ENCODE measurements around the gene CNGA2. TPM values are rescaled to one million over a fixed set of nuclear protein-coding genes. Genes with fewer than 3 reads are reported as not detected.

CNGA2 gene
- total RNA-seq, 4 donors from 2014 or later = not detected

DNA sequence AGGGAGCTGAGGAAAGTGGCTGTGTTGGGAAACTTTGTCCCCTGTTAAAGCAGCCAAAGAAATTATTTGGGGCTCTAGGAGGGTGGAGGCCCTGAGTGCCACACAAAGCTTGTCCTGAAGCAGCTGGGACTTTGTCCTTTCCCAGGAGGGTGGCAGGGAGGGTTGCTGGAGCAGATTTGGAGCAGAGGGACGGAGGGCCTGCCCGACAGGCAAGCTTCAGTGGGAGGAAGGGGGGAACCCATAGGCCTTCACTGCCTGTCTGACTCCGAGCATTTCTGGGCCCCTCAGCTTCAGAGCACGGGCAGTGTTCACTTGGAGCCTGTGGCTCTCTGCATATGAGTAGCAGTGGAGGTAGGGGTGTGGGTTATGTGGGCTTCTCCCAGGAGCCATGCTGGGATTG lies 7.2 kb upstream of the CNGA2 start:
- no peak for DNase-seq (ENCODE audit: low spot score in 2 of 2)
- H3K27ac ChIP-seq = no peak overlapping the region
- no peaks in the 10 kb centered on the region for H3K4me1 ChIP-seq
- no peak overlapping the region for H3K4me3 ChIP-seq
- TF ChIP-seq POLR2A (IDR thresholded peaks at IDR 0.05) (no peak), EP300 (IDR thresholded peaks at IDR 0.05) (no peak)
- TF ChIP-seq, protein P1, sequence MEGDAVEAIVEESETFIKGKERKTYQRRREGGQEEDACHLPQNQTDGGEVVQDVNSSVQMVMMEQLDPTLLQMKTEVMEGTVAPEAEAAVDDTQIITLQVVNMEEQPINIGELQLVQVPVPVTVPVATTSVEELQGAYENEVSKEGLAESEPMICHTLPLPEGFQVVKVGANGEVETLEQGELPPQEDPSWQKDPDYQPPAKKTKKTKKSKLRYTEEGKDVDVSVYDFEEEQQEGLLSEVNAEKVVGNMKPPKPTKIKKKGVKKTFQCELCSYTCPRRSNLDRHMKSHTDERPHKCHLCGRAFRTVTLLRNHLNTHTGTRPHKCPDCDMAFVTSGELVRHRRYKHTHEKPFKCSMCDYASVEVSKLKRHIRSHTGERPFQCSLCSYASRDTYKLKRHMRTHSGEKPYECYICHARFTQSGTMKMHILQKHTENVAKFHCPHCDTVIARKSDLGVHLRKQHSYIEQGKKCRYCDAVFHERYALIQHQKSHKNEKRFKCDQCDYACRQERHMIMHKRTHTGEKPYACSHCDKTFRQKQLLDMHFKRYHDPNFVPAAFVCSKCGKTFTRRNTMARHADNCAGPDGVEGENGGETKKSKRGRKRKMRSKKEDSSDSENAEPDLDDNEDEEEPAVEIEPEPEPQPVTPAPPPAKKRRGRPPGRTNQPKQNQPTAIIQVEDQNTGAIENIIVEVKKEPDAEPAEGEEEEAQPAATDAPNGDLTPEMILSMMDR (IDR thresholded peaks at IDR 0.05) = no peak
- no peaks in the 10 kb centered on the region for H3K27me3 ChIP-seq
- no peaks in the 10 kb centered on the region for H3K9me3 ChIP-seq
- WGBS, 2 donors = 87% methylated on average over 3 of the region's 4 CpGs; no CpG with 5 or more reads in 1 of the 2 donors
- H3K36me3 ChIP-seq = no peaks in the 10 kb centered on the region

DNA sequence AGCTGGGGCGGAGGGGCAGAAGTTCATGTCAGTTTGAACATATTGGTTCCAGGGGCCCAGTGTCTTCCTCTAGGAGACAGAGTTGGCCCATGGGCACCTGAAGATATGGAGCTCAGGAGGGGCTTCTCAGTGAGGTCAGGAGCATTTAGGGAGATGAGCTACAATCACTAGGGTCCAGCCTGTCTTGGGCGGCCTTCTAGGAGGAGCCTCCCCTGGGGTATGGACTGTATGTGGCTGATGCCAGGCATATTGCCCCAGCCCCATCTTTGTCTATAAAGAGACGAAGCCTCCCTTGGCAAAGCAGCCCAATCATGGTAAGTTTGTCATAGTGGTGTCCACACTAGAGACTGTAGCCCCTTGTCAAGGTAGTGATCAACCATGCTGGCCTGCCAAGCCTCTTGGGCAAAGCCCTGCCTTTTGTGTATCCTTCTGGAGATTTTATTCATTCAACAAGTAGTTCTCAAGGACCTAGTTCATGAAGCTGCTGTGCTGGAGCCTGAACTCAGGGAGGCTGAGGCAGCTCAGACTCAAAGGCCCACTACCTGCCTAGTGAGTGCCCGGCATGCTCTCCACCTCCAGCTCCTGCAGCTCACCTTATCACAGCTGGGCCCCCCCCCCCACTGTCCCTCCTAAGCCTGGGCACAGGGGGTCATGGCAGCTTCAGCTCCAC lies 5.4 kb upstream of the CNGA2 start:
- WGBS, 2 donors = 82 to 95% methylated on average over 2 to 4 of the region's 4 CpGs
- no peak for TF ChIP-seq EP300 (IDR thresholded peaks at IDR 0.05)
- TF ChIP-seq, protein P1 (IDR thresholded peaks at IDR 0.05) = no peak
- no peak for TF ChIP-seq POLR2A (IDR thresholded peaks at IDR 0.05)
- H3K27ac ChIP-seq = no peak overlapping the region
- H3K36me3 ChIP-seq = no peaks in the 10 kb centered on the region
- H3K4me3 ChIP-seq = no peak overlapping the region
- H3K27me3 ChIP-seq = no peaks in the 10 kb centered on the region
- no peak for DNase-seq (ENCODE audit: low spot score in 2 of 2)
- no peaks in the 10 kb centered on the region for H3K9me3 ChIP-seq
- no peaks in the 10 kb centered on the region for H3K4me1 ChIP-seq

DNA sequence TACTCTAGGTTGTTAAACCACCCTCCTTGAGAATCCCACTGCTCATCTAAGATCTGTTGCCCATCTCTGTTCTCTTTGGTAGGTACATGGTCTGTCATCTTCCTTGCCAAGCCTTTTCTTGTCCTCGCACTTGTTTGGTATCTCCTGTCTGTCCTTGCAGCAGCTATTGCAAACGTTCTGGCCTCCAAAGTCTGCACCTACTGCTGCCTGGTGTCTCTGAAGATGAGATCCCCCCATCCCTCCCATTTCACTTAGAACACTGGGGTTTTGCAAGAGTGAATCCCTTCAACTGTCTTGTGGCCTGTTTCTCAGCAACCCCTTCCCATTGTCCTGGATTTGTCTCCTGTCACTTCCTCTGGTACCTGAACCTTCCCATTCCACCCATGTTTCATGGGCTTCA lies 673 bp downstream of the CNGA2 start:
- H3K9me3 ChIP-seq = no peaks in the 10 kb centered on the region
- 57 to 83% methylated on average over 2 of the region's 2 CpGs for WGBS, 2 donors
- H3K27ac ChIP-seq = no peak overlapping the region
- no peak overlapping the region for H3K4me3 ChIP-seq
- no peaks in the 10 kb centered on the region for H3K27me3 ChIP-seq
- H3K4me1 ChIP-seq = no peaks in the 10 kb centered on the region
- no peaks in the 10 kb centered on the region for H3K36me3 ChIP-seq
- TF ChIP-seq, protein P1 (IDR thresholded peaks at IDR 0.05) = no peak
- TF ChIP-seq EP300 (IDR thresholded peaks at IDR 0.05) (no peak), POLR2A (IDR thresholded peaks at IDR 0.05) (no peak)
- DNase-seq (ENCODE audit: low spot score in 2 of 2) = no peak

DNA sequence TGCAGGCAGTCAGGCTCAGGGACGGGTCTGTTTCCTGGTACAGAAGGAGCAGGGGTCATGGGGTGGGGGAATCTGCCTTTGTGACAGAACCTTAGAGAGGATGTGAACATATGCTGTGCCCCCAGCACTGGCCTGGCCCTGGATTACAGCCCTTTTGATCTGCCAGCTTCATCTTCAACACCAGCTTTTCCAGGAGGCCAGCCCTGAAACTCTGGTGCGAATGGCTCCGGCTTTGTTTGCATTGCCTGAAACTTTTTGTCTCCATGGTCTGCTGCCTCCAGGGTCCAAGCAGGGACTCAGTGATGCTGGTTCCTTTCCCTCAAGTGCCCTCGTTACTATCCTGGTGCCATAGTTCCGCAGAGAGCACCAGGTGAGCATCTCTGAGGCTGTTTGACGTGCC lies 2.1 kb downstream of the CNGA2 start:
- no peaks in the 10 kb centered on the region for H3K36me3 ChIP-seq
- H3K4me3 ChIP-seq = no peak overlapping the region
- H3K27me3 ChIP-seq = no peaks in the 10 kb centered on the region
- no peaks in the 10 kb centered on the region for H3K4me1 ChIP-seq
- TF ChIP-seq, protein P1 (IDR thresholded peaks at IDR 0.05) = no peak
- TF ChIP-seq POLR2A (IDR thresholded peaks at IDR 0.05) (no peak), EP300 (IDR thresholded peaks at IDR 0.05) (no peak)
- WGBS, 2 donors = 60 to 93% methylated on average over 5 to 6 of the region's 6 CpGs
- no peak overlapping the region for H3K27ac ChIP-seq
- DNase-seq (ENCODE audit: low spot score in 2 of 2) = no peak
- no peaks in the 10 kb centered on the region for H3K9me3 ChIP-seq

DNA sequence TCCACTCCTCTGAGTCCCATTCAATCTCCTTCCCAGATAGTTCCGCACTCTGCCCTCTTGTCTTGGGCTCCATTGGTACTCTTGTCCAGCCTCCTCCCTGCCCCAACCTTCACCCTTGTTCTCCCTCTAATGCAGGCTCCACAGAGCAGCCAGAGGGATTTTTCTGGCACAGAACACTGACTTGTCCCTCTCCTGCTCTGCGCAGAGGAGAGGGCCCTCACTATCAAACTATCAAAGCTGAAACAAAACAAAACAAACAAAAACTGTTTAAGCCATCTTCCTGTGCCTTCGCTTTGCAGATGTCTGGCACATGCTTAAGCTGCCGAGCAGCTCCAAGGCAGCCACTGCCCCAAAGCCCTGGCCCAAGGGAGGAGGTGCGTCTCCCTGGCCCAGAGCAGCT lies 2.9 kb downstream of the CNGA2 start:
- no peak for DNase-seq (ENCODE audit: low spot score in 2 of 2)
- H3K36me3 ChIP-seq = no peaks in the 10 kb centered on the region
- no peak overlapping the region for H3K27ac ChIP-seq
- TF ChIP-seq, protein P1 (IDR thresholded peaks at IDR 0.05) = no peak
- TF ChIP-seq POLR2A (IDR thresholded peaks at IDR 0.05) (no peak), EP300 (IDR thresholded peaks at IDR 0.05) (no peak)
- H3K27me3 ChIP-seq = no peaks in the 10 kb centered on the region
- no peak overlapping the region for H3K4me3 ChIP-seq
- no peaks in the 10 kb centered on the region for H3K4me1 ChIP-seq
- H3K9me3 ChIP-seq = no peaks in the 10 kb centered on the region
- 56 to 67% methylated on average over 5 of the region's 5 CpGs for WGBS, 2 donors
